ENCODE data around the gene PAPPA2.

GRCh38 chr1:176559878-176560277 is 96.9 kb downstream of the PAPPA2 start:
- TF ChIP-seq CTCF (IDR thresholded peaks at IDR 0.05): peak; percentile 72
- TF ChIP-seq EZH2 (IDR thresholded peaks at IDR 0.05; ENCODE audit: borderline replicate concordance, insufficient read depth, low read depth, low read length, poor library complexity, severe bottlenecking): no peak

Measured in B cell (primary cell).